Vagina (tissue), 2 donors: Measurements from ENCODE around the gene CYP26A1. TPM values are rescaled to one million over a fixed set of nuclear protein-coding genes. Genes with fewer than 3 reads are reported as not detected.

ENCODE experiments used
- DNase-seq, 2 donors: peaks; one replicate each; pipeline ENCODE4 v3.0.0-alpha.2; 2017; ENCODE audit errors: extremely low spot score in 2 of 2
- H3K27ac ChIP-seq: fragments of 200-600 bp; sonication (generic); one replicate; pipeline ENCODE4 v1.5.1; 2019
- H3K27me3 ChIP-seq: fragments of 200-600 bp; sonication (generic); one replicate; pipeline ENCODE4 v1.5.1; 2019
- H3K36me3 ChIP-seq, 2 donors: fragments of 200-600 bp; sonication (generic); one replicate each; pipeline ENCODE4 v1.5.1; 2017 to 2019
- H3K4me1 ChIP-seq: fragments of 200-600 bp; sonication (generic); one replicate; pipeline ENCODE4 v1.5.1; 2019
- H3K4me3 ChIP-seq, 2 donors: fragments of 200-600 bp; sonication (generic); 1 replicate in 1 of 2; 2 replicates in 1 of 2; pipeline ENCODE4 v1.5.1; 2016 to 2019
- H3K9me3 ChIP-seq: fragments of 200-600 bp; sonication (generic); one replicate; pipeline ENCODE4 v1.5.1; 2019
- CTCF ChIP-seq, 3 experiments: fragments of 450-650 bp in 2 of 3; fragments of 200-600 bp in 1 of 3; sonication (generic) in 1 of 3; IDR thresholded peaks; one replicate each; pipeline ENCODE4 v1.5.1; 2017 to 2019; ENCODE audit warnings: antibody characterized with exemption in 3 of 3, mild to moderate bottlenecking in 2 of 3, moderate library complexity in 2 of 3
- POLR2A ChIP-seq, 2 donors: fragments of 450-650 bp; IDR thresholded peaks; one replicate each; pipeline ENCODE4 v1.6.1; 2017; ENCODE audit warnings: antibody characterized with exemption in 2 of 2, mild to moderate bottlenecking in 2 of 2, moderate library complexity in 2 of 2
- POLR2AphosphoS5 ChIP-seq, 2 donors: sonication (generic); formaldehyde crosslinking; IDR thresholded peaks; one replicate each; pipeline ENCODE4 v1.9.0; 2017; ENCODE audit warnings: antibody characterized with exemption in 2 of 2, mild to moderate bottlenecking in 2 of 2, low read depth in 1 of 2; ENCODE audit not compliant: insufficient read depth in 1 of 2
- intact Hi-C: fragments of 100-400 bp; cut with DNase I; formaldehyde crosslinking; loops from one replicate; pipeline ENCODE4 v1.15.1; 2023
- total RNA-seq: library from RNA; depleted of rRNA; stranded (reverse); fragments of >200 nt; gene quantifications from one replicate; pipeline ENCODE4 v1.2.3, GENCODE V29; 2016

The CYP26A1 gene
- total RNA-seq = not detected

GRCh38 chr10:93073539-93074146 lies at the start of gene CYP26A1:
CYP26A1 (plus strand) TSS chr10:93073893; CDS start chr10:93073935, 42 bp downstream.
- peaks cover 10% of the 10 kb centered on the region for H3K27me3 ChIP-seq
- intact Hi-C loops = no loop called here
- no peak within 1 kb of the TSS for H3K27ac ChIP-seq
- H3K36me3 ChIP-seq = no peaks in the 10 kb centered on the region
- peaks cover 43% of the 10 kb centered on the region for H3K4me1 ChIP-seq
- no peaks in the 10 kb centered on the region for H3K9me3 ChIP-seq
- no peak for TF ChIP-seq POLR2A (IDR thresholded peaks at IDR 0.05)
- no peak for TF ChIP-seq POLR2AphosphoS5 (IDR thresholded peaks at IDR 0.05; ENCODE audit: insufficient read depth in 1 of 2, low read depth in 1 of 2)
- no peak for TF ChIP-seq CTCF (IDR thresholded peaks at IDR 0.05)
- peak in 1 of 2 donors; percentile 79 for DNase-seq
- H3K4me3 ChIP-seq = peak within 1 kb of the TSS; percentile 33 to 35

GRCh38 chr10:93026072-93026471 lies 47.6 kb upstream of the CYP26A1 start:
- TF ChIP-seq POLR2A (IDR thresholded peaks at IDR 0.05) = no peak
- no peak for TF ChIP-seq CTCF (IDR thresholded peaks at IDR 0.05)
- no peak for TF ChIP-seq POLR2AphosphoS5 (IDR thresholded peaks at IDR 0.05; ENCODE audit: insufficient read depth in 1 of 2, low read depth in 1 of 2)
- no peak for DNase-seq
- Histone ChIP-seq H3K27ac (no peak overlapping the region), H3K4me3 (no peak overlapping the region), H3K9me3 (no peaks in the 10 kb centered on the region), H3K27me3 (no peaks in the 10 kb centered on the region), H3K4me1 (no peaks in the 10 kb centered on the region), H3K36me3 (no peaks in the 10 kb centered on the region)
- intact Hi-C loops = no loop called here

GRCh38 chr10:93027508-93027907 lies 46.2 kb upstream of the CYP26A1 start:
- H3K36me3 ChIP-seq = no peaks in the 10 kb centered on the region

GRCh38 chr10:93028883-93029282 lies 44.8 kb upstream of the CYP26A1 start:
- TF ChIP-seq POLR2A (IDR thresholded peaks at IDR 0.05) = no peak
- TF ChIP-seq POLR2AphosphoS5 (IDR thresholded peaks at IDR 0.05; ENCODE audit: insufficient read depth in 1 of 2, low read depth in 1 of 2) = no peak
- TF ChIP-seq CTCF (IDR thresholded peaks at IDR 0.05) = no peak
- H3K27ac ChIP-seq = no peak overlapping the region
- no peaks in the 10 kb centered on the region for H3K27me3 ChIP-seq
- no peaks in the 10 kb centered on the region for H3K4me1 ChIP-seq
- intact Hi-C loops = no loop called here
- no peaks in the 10 kb centered on the region for H3K9me3 ChIP-seq
- no peak overlapping the region for H3K4me3 ChIP-seq
- no peaks in the 10 kb centered on the region for H3K36me3 ChIP-seq
- DNase-seq = no peak

More at GRCh38 chr10:93027508-93027907, 46.2 kb upstream of the CYP26A1 start:
- intact Hi-C loops = no loop called here
- TF ChIP-seq CTCF (IDR thresholded peaks at IDR 0.05) (no peak), POLR2A (IDR thresholded peaks at IDR 0.05) (no peak), POLR2AphosphoS5 (IDR thresholded peaks at IDR 0.05; ENCODE audit: insufficient read depth in 1 of 2, low read depth in 1 of 2) (no peak)
- DNase-seq = no peak
- H3K4me3 ChIP-seq = no peak overlapping the region
- H3K27ac ChIP-seq = no peak overlapping the region
- no peaks in the 10 kb centered on the region for H3K27me3 ChIP-seq
- H3K9me3 ChIP-seq = no peaks in the 10 kb centered on the region
- no peaks in the 10 kb centered on the region for H3K4me1 ChIP-seq

- H3K9me3 ChIP-seq = no peaks in the 10 kb centered on the region
- H3K27ac ChIP-seq = no peak overlapping the region
- no peak overlapping the region for H3K4me3 ChIP-seq
- intact Hi-C loops = no loop called here
- no peaks in the 10 kb centered on the region for H3K36me3 ChIP-seq
- TF ChIP-seq POLR2AphosphoS5 (IDR thresholded peaks at IDR 0.05; ENCODE audit: insufficient read depth in 1 of 2, low read depth in 1 of 2) (no peak), POLR2A (IDR thresholded peaks at IDR 0.05) (no peak)
- H3K4me1 ChIP-seq = no peaks in the 10 kb centered on the region
- DNase-seq = no peak
- no peaks in the 10 kb centered on the region for H3K27me3 ChIP-seq
These were observed 43.3 kb upstream of the CYP26A1 start for GRCh38 chr10:93030409-93030808.
